ENCODE data around the gene FAM171A2. TPM values are rescaled to one million over a fixed set of nuclear protein-coding genes. Genes with fewer than 3 reads are reported as not detected.

The FAM171A2 gene
- total and polyA plus RNA-seq, 2 of the 4 experiments (the other 2 are of a cell fraction) = 3.2 to 5.9 TPM

GRCh38 chr17:44402564-44403172 lies 39.0 kb upstream of the FAM171A2 start:
- Histone ChIP-seq H4K20me1 (ENCODE audit: insufficient read depth, low read length) (peaks cover 3% of the 10 kb centered on the region), H2AFZ (replicated peaks; ENCODE audit: low read length, poor library complexity) (no peak overlapping the region), H2BK15ac (ENCODE audit: low read depth, low read length) (no peak overlapping the region), H3K27ac (ENCODE audit: insufficient read depth, low read length) (no peak overlapping the region), H3K18ac (ENCODE audit: low read depth, low read length) (no peak overlapping the region), H2AK5ac (ENCODE audit: low read depth, low read length) (no peak overlapping the region), H4K8ac (ENCODE audit: low read depth in 2 of 2, low read length in 2 of 2) (no peak overlapping the region), H3K9ac (ENCODE audit: low read depth, low read length) (no peak overlapping the region), H3K9me1 (ENCODE audit: insufficient read depth, low read length) (peaks cover 3% of the 10 kb centered on the region; the same call in 1 of the 2 replicates), H3K27me3 (ENCODE audit: control insufficient read depth, insufficient read depth, low read length) (no peaks in the 10 kb centered on the region), H2BK120ac (ENCODE audit: low read depth, low read length) (no peak overlapping the region), H4K5ac (ENCODE audit: low read depth, low read length) (no peak overlapping the region), H3K14ac (replicated peaks; ENCODE audit: low read depth, low read length) (no peak overlapping the region), H2BK5ac (ENCODE audit: low read depth, low read length, poor library complexity, severe bottlenecking) (no peak overlapping the region), H3K9me3 (ENCODE audit: control insufficient read depth, insufficient read depth, low read length) (no peaks in the 10 kb centered on the region), H4K91ac (ENCODE audit: insufficient read depth, low read depth, low read length) (no peak overlapping the region), H3K36me3 (ENCODE audit: control insufficient read depth, insufficient read depth, low read length) (peaks cover 44% of the 10 kb centered on the region), H3K79me1 (ENCODE audit: low read depth in 1 of 2, low read length in 2 of 2) (peaks cover 3 to 21% of the 10 kb centered on the region in 2 experiments; a peak in 2 of 4 replicates), H2AK9ac (replicated peaks; ENCODE audit: low read depth, low read length, poor library complexity) (no peak overlapping the region), H3K4me2 (ENCODE audit: low read depth, low read length) (no peak overlapping the region), H3K4me1 (ENCODE audit: control insufficient read depth, insufficient read depth, low read length) (no peaks in the 10 kb centered on the region), H3K4me3 (ENCODE audit: insufficient read depth, low read depth, low read length) (no peak overlapping the region), H3K4ac (ENCODE audit: low read depth, low read length) (no peak overlapping the region), H2BK20ac (ENCODE audit: low read depth, low read length) (no peak overlapping the region), H3K23ac (ENCODE audit: low read depth, low read length) (no peak overlapping the region), H3K56ac (ENCODE audit: extremely low read depth, insufficient read depth, low read length) (no peak overlapping the region)
- POLR2A ChIA-PET (ENCODE audit: unreplicated experiment) = no interaction called here
- intact Hi-C loops (cut with micrococcal nuclease) = no loop called here
- CTCF ChIA-PET = no interaction called here
- 100% methylated on average over 1 of the region's 5 CpGs; no CpG with 5 or more reads in 1 of the 2 experiments for WGBS, 2 experiments (ENCODE audit: extremely low coverage in 2 of 2, insufficient read length in 1 of 2)
- dilution Hi-C loops (cut with HindIII; ENCODE audit: low sequenced_read_pairs, unreplicated experiment) = no loop called here
- no peak for DNase-seq
- in situ Hi-C loops (cut with MboI; ENCODE audit: low sequenced_read_pairs) = loop anchor here (5.0 to 10.0 kb wide), 2 partner anchors 105 to 242 kb away; no protein-coding TSS in a partner anchor
- no TSS peak for BruUV-seq (replicated peaks)
- no peak for ATAC-seq (ENCODE audit: low read depth)
- no peak for TF ChIP-seq MAZ (IDR thresholded peaks at IDR 0.05; ENCODE audit: borderline replicate concordance, low read depth, low read length)
- TF ChIP-seq RAD21 (IDR thresholded peaks at IDR 0.05; ENCODE audit: low read length) = no peak
- TF ChIP-seq CHD1 (IDR thresholded peaks at IDR 0.05; ENCODE audit: low read depth, low read length) = no peak
- no peak for TF ChIP-seq FOS (IDR thresholded peaks at IDR 0.05; ENCODE audit: low read depth, low read length)
- TF ChIP-seq ELK1 (IDR thresholded peaks at IDR 0.05; ENCODE audit: borderline replicate concordance, low read depth, low read length) = no peak
- TF ChIP-seq CEBPB (IDR thresholded peaks at IDR 0.05; ENCODE audit: low read depth, low read length) = no peak
- TF ChIP-seq USF2 (IDR thresholded peaks at IDR 0.05; ENCODE audit: low read depth, low read length) = no peak
- TF ChIP-seq MAFK (IDR thresholded peaks at IDR 0.05; ENCODE audit: low read depth, low read length) = no peak
- TF ChIP-seq RFX5 (IDR thresholded peaks at IDR 0.05; ENCODE audit: low read depth, low read length) = no peak
- TF ChIP-seq RCOR1 (IDR thresholded peaks at IDR 0.05; ENCODE audit: insufficient replicate concordance, low read length) = no peak
- TF ChIP-seq SMC3 (IDR thresholded peaks at IDR 0.05; ENCODE audit: low read depth, low read length) = no peak
- TF ChIP-seq NFE2L2 (IDR thresholded peaks at IDR 0.05; ENCODE audit: low read depth, low read length) = no peak
- no peak for TF ChIP-seq BHLHE40 (IDR thresholded peaks at IDR 0.05; ENCODE audit: low read depth, low read length)
- no peak for TF ChIP-seq MXI1 (IDR thresholded peaks at IDR 0.05; ENCODE audit: borderline replicate concordance, low read depth, low read length)
- TF ChIP-seq POLR2A (IDR thresholded peaks at IDR 0.05; ENCODE audit: low read depth, low read length) = no peak
- TF ChIP-seq CTCF (conservative IDR thresholded peaks at IDR 0.05; ENCODE audit: low read depth, low read length) = no peak

Measured in IMR-90 (cell line).